Stimulated activated CD8-positive, alpha-beta memory T cell treated with anti-CD3 and anti-CD28 coated beads, Interleukin-4, amount 100 ng/mL, for 1 hour (primary cell): Measurements from ENCODE around the gene KCND2.
"Not testable (repeated sequence)": the region's sequence is repeated elsewhere in the genome, so short reads cannot be mapped to it uniquely, and the experiment has no call there.

Experiments
- DNase-seq, 2 donors: peaks; one replicate each; pipeline ENCODE4 v3.0.0-alpha.2; 2020; ENCODE audit warnings: low read depth in 2 of 2, low spot score in 1 of 2

The KCND2 gene

GRCh38 chr7:120735791-120736190 is 462.8 kb downstream of the KCND2 start:
- no peak for DNase-seq

DNA sequence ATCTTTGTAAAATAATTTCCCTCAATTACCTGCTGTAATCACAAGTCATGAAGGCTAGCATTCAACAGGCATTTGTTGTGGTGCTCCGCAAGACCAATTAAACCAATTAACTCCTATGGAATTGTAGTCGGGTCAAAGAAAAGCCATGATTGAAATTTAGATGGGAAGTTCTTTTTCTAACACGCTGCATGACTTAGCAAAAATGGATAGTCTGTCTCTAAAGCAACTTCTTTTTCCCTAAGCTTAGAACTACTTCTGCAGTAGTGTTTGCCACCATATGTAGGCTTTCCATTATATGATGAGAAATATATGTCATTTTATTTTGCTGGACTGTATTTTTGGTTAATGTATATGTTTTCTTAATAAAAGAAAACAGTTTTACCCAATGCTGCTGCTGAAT is 465.8 kb downstream of the KCND2 start:
- no peak for DNase-seq

- no peak for DNase-seq
These were observed 467.4 kb downstream of the KCND2 start for GRCh38 chr7:120740348-120740747.

GRCh38 chr7:120741371-120742042 is 468.5 kb downstream of the KCND2 start:
- no peak for DNase-seq

DNA sequence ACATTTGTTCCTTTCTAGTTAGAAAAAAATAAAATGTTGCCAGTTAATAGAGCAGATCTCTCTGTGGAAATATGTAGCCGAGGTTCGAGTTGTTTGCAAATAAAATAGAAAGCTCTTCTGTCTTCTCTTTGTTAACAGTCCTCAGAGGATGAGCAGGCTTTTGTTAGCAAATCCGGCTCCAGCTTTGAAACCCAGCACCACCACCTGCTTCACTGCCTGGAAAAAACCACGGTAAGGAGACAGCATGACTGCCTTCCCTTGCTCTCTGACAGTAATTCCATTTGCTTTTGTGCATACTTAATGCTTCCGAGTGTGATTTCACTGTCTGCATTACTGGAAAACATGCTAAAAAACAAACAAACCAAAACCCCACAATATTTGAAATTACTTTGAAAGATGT is 469.4 kb downstream of the KCND2 start:
- no peak for DNase-seq

GRCh38 chr7:120743128-120743527 is 470.2 kb downstream of the KCND2 start:
- DNase-seq = no peak

- no peak for DNase-seq
These were observed 487.1 kb downstream of the KCND2 start for GRCh38 chr7:120760050-120760449.

GRCh38 chr7:120760851-120761250 is 487.9 kb downstream of the KCND2 start:
- DNase-seq = no peak

DNA sequence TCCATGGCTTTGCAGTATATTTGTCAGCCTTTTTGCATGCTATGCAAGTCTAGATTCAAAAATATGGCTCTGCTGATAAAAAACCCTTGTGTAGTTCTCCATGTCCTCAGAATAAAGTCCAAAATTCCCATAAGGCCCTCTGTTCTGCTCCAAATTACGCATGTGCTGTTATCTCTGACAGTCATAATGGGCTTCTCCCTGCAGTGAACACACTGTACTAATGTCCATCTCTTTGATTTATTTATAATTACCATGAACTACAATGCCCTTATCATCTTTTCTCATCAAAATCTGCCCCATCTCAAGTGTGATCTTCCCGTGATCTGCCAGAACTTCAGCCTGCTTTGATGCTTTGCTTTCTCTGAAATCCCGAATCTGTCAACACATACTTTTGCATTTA is 497.2 kb downstream of the KCND2 start:
- no peak for DNase-seq

DNA sequence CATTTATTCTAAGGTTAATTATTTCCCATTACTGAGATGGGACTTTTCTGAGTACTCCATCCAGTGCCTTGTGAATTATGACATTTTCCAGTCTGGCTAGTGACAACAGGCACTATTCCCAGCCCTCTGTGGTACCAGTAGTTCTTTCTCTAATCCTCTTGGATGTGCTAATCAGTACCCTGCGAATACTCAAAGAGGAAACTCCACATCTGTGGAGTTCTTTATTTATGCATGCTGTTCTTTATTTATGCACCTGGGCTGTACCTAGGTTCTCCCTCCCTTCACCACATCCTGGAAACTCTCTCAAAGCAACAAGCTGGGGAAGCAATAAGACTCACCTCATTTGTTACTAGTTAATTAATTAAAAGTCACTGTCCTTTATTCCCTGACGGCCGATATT is 501.5 kb downstream of the KCND2 start:
- no peak for DNase-seq

- no peak for DNase-seq
These were observed 502.8 kb downstream of the KCND2 start for GRCh38 chr7:120775755-120776154.

DNA sequence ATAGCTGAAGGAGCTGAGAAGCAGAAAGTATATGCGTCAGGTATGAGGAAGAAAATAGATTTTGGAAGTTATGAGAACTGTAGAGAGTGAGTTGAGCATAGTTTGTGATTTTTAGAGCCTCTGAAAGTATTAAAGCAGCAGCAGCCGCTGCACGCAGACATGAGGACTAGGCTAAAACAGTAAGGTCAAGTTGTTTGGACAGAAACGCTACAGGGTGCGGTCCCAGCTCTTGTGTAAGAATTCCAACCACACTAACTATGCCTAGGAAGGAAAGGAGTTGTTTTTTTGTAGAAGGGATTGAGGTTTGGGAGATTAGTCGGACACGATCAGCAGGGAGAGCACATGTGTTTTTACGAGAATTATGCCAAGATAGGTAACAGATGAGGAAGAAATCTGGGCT is 506.1 kb downstream of the KCND2 start:
- not testable (repeated sequence) for DNase-seq

DNA sequence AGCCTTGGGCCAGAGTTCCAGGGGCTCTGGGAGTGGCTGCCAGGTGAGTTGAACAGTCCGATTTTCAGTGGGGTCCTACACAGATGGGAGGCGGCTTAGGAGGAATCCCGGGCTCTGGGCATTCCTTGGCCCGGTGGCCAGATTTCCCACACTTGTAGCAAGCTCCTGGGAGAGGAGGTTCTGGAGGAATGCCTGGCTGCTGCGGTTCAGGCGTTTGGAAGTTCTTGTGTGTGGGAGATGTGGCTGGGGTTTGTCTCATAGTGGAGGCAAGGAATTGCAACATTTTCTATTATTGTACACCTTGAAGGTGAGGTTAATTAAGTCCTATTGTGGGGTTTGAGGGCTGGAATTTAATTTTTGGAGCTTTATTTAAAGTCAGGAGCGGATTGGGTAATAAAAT is 507.5 kb downstream of the KCND2 start:
- DNase-seq = not testable (repeated sequence)

GRCh38 chr7:120780938-120781337 is 508.0 kb downstream of the KCND2 start:
- no peak for DNase-seq

DNA sequence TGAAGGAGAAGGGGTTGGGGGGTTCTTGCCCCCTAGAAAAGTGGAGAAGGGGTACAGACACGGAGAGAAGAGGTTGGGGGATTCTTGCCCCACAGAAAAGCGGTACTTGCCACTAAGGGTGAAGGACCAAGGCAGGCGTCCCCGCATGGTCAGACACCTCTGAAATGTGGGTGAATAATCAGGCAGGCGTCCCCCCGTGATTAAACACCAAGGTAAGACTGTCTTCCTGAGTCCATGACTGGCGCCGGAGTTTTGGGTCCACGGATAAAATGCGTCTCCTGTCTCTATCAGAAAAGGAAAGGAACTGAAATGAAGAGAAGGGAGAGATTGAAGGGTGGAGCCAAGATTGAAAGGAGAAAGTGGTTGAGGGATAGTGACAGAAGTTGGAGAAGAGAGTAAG is 508.9 kb downstream of the KCND2 start:
- not testable (repeated sequence) for DNase-seq

- DNase-seq = no peak
These were observed 510.3 kb downstream of the KCND2 start for GRCh38 chr7:120783273-120783672.

GRCh38 chr7:120783721-120784120 is 510.7 kb downstream of the KCND2 start:
- no peak for DNase-seq

- DNase-seq = no peak
These were observed 512.1 kb downstream of the KCND2 start for GRCh38 chr7:120785095-120785494.

DNA sequence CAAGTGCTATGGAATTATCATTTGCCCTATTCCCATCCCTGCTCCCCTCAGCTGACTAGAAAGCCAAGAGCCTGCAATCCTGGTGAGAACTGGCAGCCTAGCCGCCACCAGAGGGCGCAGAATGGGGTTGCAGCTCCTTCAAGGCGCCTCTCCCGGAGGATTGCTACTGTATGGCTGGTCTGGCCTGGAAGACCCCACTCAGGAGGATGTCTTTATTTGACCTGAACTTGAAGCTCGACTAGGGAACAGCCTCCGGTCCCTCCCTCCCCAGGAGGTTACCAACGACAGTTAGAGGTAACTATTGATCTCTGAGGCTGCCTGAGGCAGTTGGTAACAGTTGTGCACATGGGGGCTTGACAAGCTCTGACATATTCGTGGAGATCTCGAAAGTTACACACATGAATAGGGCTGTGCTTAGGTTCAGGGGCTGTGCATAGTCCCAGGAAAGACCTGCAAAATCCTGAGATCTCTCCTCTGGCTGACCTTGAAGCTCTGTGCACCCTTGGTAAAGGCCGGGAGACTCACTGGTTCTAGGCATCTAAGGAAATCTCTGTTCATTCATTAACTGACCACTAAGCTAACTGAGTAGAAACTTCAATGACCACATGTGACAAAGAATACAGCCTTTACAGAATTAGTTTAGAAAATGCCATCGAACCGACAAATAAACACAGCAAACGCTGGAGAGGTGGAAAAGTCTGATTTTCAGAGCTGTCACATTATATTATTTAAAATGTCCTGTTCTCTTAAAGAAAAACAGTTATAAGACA is 519.3 kb downstream of the KCND2 start:
- DNase-seq = peak in 1 of 2 donors; percentile 29

- DNase-seq = no peak
These were observed 519.8 kb downstream of the KCND2 start for GRCh38 chr7:120792861-120793130.

- no peak for DNase-seq
These were observed 520.4 kb downstream of the KCND2 start for GRCh38 chr7:120793213-120793936.

DNA sequence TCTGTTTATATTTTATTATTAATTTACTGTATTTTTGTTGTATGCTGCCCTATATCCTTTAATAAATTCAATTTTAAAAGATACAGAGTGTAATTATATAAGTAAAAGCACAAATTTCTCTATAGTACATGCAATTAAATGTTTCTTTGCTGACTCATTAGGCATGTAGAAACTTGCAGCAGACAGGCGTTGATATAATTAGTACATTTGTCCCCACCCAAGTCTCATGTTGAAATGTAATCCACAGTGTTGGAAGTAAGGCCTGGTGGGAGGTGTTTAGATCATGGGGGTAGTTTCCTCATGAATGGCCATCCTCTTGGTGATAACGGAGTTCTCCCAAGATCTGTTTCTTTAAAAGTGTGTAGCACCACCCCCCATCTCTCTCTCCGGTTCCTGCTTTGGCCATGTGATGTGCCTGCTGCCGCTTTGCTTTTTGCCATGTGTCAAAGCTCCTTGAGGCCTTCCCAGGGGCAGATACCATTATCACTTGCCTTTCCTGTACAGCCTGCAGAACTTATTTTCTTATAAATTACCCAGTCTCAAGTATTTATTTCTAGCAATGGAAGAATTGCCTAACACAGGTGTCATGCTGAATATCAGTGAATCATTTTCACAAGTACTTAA is 521.2 kb downstream of the KCND2 start:
- no peak for DNase-seq
